NCI-H2107 treated with DMSO at 0.1 percent for 48 hours (cell line): ENCODE measurements around the gene DCAF8.
A peak's percentile ranks its signal among the peaks of the same experiment; 100 is the strongest.
"Not testable (repeated sequence)": the region's sequence is repeated elsewhere in the genome, so short reads cannot be mapped to it uniquely, and the experiment has no call there.

ENCODE experiments used
- DNase-seq: peaks from one replicate; lab custom pipeline; 2025; ENCODE audit not compliant: unreplicated experiment; lab: John Stamatoyannopoulos, UW

The DCAF8 gene

GRCh38 chr1:160261893-160262794, at the start of gene DCAF8:
Gene DCAF8 (minus strand): TSS chr1:160262549. CDS start chr1:160244008, 18,541 bp downstream.
- peak; percentile 96 for DNase-seq

GRCh38 chr1:160309571-160309970, 47.2 kb upstream of the DCAF8 start:
- DNase-seq = no peak

- no peak for DNase-seq
Measured at GRCh38 chr1:160309185-160309557, 46.8 kb upstream of the DCAF8 start.

- no peak for DNase-seq
Measured at GRCh38 chr1:160308451-160309184, 46.3 kb upstream of the DCAF8 start.

GRCh38 chr1:160307118-160307791, 44.9 kb upstream of the DCAF8 start:
- DNase-seq = no peak

- DNase-seq = no peak
Measured at GRCh38 chr1:160300173-160300572, 37.8 kb upstream of the DCAF8 start.

- no peak for DNase-seq
Measured at GRCh38 chr1:160296036-160296435, 33.7 kb upstream of the DCAF8 start.

- no peak for DNase-seq
Measured at GRCh38 chr1:160293020-160293968, 30.9 kb upstream of the DCAF8 start.

- DNase-seq = peak; percentile 81
Measured at GRCh38 chr1:160291248-160292220, 29.2 kb upstream of the DCAF8 start.

- not testable (repeated sequence) for DNase-seq
Measured at GRCh38 chr1:160287769-160288168, 25.4 kb upstream of the DCAF8 start.

- no peak for DNase-seq
Measured at GRCh38 chr1:160285506-160285905, 23.2 kb upstream of the DCAF8 start.

GRCh38 chr1:160284782-160285344, 22.5 kb upstream of the DCAF8 start, which contains the start of gene PEX19:
Gene PEX19 (minus strand): TSS chr1:160285133. CDS start chr1:160285124, 9 bp downstream.
- peak; percentile 82 for DNase-seq

GRCh38 chr1:160284220-160284781, 22.0 kb upstream of the DCAF8 start:
- no peak for DNase-seq

GRCh38 chr1:160282807-160283206, 20.5 kb upstream of the DCAF8 start:
- no peak for DNase-seq

- DNase-seq = no peak
Measured at GRCh38 chr1:160277987-160278386, 15.6 kb upstream of the DCAF8 start.

GRCh38 chr1:160277330-160277729, 15.0 kb upstream of the DCAF8 start:
- no peak for DNase-seq

- DNase-seq = no peak
Measured at GRCh38 chr1:160271025-160271424, 8.7 kb upstream of the DCAF8 start.

- no peak for DNase-seq
Measured at GRCh38 chr1:160267284-160267991, 5.1 kb upstream of the DCAF8 start.
